ENCODE data around the gene FAP.

GRCh38 chr2:162126527-162126926 is 116.7 kb downstream of the FAP start:
- TF ChIP-seq, protein P1, sequence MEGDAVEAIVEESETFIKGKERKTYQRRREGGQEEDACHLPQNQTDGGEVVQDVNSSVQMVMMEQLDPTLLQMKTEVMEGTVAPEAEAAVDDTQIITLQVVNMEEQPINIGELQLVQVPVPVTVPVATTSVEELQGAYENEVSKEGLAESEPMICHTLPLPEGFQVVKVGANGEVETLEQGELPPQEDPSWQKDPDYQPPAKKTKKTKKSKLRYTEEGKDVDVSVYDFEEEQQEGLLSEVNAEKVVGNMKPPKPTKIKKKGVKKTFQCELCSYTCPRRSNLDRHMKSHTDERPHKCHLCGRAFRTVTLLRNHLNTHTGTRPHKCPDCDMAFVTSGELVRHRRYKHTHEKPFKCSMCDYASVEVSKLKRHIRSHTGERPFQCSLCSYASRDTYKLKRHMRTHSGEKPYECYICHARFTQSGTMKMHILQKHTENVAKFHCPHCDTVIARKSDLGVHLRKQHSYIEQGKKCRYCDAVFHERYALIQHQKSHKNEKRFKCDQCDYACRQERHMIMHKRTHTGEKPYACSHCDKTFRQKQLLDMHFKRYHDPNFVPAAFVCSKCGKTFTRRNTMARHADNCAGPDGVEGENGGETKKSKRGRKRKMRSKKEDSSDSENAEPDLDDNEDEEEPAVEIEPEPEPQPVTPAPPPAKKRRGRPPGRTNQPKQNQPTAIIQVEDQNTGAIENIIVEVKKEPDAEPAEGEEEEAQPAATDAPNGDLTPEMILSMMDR (conservative IDR thresholded peaks at IDR 0.05; ENCODE audit: low read depth, low read length) = no peak
- TF ChIP-seq EZH2phosphoT487 (IDR thresholded peaks at IDR 0.05; ENCODE audit: borderline replicate concordance, low read length) (no peak), EZH2 (IDR thresholded peaks at IDR 0.05; ENCODE audit: low read length, unreplicated experiment) (no peak)
